ENCODE measurements around the gene UBA3.

Gene UBA3

DNA sequence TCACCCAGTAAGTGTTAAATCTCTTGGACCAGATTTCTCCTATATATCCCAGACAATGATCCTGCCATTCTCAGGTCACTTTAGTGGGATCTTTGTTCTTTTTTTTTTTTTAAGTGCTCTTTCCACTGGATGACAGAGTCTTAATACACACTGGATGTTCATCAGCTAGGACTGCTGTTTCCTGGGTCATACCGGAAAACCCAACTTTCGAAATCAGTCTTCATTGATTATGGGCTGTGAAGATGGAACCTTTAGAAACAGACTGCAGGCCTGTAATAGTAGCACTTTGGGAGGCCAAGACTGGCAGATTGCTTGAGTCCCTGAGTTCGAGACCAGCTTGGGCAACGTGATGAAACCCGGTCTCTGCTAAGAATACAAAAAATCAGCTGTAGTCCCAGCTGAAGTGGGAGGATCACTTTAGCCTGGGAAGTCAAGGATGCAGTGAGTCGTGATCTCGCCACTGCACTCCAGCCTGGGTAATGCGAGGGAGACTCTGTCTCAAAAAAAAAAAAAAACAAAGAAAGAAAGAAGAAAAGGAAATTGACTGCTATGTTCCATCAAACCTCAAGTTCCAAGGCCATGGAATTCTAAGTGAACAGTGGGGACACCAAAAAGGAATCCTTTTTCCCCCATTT is 69.0 kb downstream of the UBA3 start:
- DNase-seq: no peak

DNA sequence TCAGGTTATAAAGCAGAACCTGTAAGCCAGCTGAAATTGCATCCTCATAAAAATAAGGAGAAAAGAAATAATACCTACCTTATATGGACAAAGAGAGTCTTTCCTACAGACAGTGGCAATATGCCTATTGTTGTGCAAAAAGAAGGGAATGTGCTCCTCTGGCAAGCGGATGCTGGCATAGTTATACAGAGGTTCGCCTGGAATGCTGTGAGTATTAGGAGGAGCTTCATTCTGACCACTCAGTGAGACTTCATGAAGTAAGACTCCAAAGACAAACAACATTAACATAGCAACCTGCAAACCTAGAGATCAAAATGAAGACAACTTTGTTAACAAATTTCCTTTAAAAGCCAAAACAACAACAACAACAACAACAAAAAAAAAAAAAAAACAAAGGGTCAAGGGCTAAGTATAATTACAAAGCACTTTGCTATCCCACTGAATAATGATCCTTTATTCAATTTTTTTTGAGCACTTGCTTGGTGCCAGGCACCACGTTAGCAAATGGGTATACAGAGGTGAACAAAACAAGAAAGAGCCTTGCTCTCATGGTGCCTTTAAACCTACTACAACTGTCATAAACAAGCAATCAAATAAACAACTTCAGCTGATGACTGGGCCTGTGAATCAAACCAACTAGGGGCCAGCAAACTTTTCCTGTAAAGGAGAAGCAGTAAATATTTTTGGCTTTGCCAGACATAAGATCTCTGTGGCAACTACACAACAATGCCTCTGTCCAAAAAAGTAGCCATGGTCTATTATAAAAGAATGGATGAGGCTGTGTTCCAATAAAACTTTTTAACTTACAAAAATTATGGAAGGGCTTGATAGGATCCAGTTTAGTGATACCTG is 70.4 kb downstream of the UBA3 start:
- no peak for DNase-seq

DNA sequence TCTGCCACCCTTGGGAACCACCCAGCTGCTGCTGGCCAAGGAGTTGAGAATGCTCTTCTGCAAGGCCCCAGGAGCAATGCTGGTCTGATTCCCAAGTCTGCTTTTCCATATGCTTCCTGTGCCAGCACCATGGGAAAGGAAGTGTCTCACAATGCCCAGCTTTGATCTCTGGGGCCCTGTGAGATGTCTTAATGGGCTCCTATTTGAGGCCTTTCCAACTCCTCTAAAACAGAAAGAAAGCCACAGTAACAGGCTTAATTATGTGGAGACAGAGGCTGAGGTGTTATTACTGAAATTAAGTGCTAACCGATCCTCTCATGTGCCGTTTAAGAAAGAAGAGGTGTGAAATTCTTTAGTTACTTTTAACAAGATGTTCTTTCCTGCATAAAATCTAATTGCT is 71.2 kb downstream of the UBA3 start:
- DNase-seq: no peak

DNA sequence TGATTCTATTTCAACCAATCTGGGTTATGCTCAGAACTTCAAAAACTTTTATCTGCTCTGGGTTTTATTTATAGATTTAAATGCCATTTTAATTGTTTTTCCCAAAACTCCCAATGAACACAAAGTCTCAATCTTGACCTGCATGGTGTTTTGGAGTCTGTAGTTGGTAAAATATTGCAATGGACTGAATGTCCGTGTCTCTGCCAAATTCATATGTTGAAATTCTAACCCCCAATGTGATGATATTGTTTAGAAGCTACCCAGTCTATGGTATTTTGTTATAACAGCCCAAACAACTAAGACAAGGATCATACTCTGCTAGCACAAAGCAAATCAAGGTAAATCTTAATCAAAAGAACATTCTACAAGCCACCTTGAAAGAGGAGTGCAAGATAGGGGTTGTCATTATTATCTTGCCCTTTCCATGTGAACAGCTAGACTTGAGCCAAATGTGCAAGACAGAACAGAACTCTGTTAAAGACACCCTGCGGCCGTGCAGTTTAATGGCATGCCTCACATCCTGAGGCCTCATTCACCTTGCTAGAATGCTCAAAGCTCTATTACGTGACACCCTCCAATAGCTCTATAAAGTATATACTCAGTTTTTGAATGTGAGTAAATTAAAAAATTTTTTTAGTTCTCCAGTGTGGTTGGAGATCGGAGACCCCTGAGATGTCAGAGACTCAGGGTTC is 74.2 kb downstream of the UBA3 start:
- DNase-seq: no peak

DNA sequence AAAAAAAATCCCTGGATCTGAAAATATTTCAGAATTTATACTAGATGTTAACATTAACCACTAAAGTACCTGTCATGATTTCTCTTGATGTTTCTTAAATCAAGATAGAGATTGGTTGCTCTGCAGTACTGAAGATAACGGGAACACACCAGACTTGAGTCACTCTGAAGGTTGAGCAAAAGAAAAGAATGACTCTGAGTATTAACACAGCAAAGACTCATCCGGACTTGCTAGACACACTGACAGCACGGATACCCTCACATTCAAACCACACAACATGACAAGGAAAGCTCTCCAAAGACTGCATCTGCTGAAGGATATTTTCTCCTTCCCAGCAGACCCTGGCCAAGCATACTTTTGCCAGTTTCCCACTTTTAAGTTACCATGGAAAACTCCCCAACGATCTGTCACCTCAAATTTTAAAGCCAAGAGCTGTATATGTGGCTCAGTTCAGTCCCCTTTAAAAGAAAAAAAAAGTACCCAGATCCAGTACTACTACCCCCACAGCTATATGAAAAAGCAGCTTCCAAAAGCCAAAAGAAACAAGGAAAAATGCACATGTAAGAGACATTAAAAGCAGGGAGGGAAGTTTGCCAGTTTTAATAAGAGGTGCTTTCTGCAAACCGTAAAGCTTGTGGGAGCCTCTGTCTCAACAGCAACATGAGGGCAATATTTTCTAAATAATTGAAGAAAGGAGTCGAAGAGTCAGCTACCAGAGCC is 74.9 kb downstream of the UBA3 start:
- no peak for DNase-seq
